ENCODE data around the gene KPNB1. TPM values are rescaled to one million over a fixed set of nuclear protein-coding genes. Genes with fewer than 3 reads are reported as not detected.

The KPNB1 gene
- total RNA-seq, 1 donor from 2014 or later, result 365 TPM

DNA sequence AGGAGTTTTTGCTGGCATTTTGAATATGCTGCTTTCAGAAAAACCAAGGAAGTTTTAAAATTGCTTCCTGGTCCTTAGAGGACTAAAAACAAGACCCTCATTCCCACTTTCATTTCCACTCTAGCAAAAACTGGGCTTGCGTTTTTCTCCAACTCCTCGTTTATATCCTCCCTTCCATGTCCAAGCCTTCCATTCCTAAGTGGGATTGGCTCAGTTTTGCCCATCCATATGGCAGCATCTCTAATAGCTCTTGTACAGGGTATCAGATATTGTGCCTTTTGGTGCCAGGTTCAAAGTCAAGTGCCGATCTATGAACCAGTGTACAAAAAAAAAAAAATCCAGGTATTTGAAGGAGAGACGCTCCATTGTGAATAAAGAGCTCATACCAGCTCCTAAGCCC is 34.3 kb downstream of the KPNB1 start:
- peaks cover 74% of the 10 kb centered on the region for H3K36me3 Mint-ChIP-seq (ENCODE audit: low read depth)
- ChIA-PET POLR2A (interaction anchor here (0.7 to 1.0 kb wide), 2 partner anchors 49 to 1153 kb away, joined by 3 to 5 read pairs; partner anchors contain the start of gene TBX21), CTCF (no interaction called here)
- intact Hi-C loops (cut with micrococcal nuclease), result no loop called here
- H3K27ac Mint-ChIP-seq, result no peak overlapping the region
- H3K27me3 Mint-ChIP-seq, result no peaks in the 10 kb centered on the region
- no peak for TF ChIP-seq CTCF (IDR thresholded peaks at IDR 0.05)
- ATAC-seq (ENCODE audit: low read depth), result no peak
- no peak for DNase-seq
- H3K9me3 Mint-ChIP-seq, result no peaks in the 10 kb centered on the region
- H3K4me1 Mint-ChIP-seq, result no peaks in the 10 kb centered on the region
- H3K4me3 Mint-ChIP-seq, result no peak overlapping the region

GRCh38 chr17:47684535-47685193 is 34.9 kb downstream of the KPNB1 start:
- H3K27me3 Mint-ChIP-seq, result no peaks in the 10 kb centered on the region
- no peak for ATAC-seq (ENCODE audit: low read depth)
- POLR2A ChIA-PET, result interaction anchor here (0.7 to 1.0 kb wide), 3 partner anchors 24 to 1153 kb away, joined by 3 to 5 read pairs (median 3); partner anchors contain the start of gene TBX21
- no peak overlapping the region for H3K4me3 Mint-ChIP-seq
- peaks cover 68% of the 10 kb centered on the region for H3K36me3 Mint-ChIP-seq (ENCODE audit: low read depth)
- H3K4me1 Mint-ChIP-seq, result no peaks in the 10 kb centered on the region
- CTCF ChIA-PET, result no interaction called here
- no peak for DNase-seq
- H3K9me3 Mint-ChIP-seq, result no peaks in the 10 kb centered on the region
- TF ChIP-seq CTCF (IDR thresholded peaks at IDR 0.05), result no peak
- no peak overlapping the region for H3K27ac Mint-ChIP-seq
- intact Hi-C loops (cut with micrococcal nuclease), result no loop called here

DNA sequence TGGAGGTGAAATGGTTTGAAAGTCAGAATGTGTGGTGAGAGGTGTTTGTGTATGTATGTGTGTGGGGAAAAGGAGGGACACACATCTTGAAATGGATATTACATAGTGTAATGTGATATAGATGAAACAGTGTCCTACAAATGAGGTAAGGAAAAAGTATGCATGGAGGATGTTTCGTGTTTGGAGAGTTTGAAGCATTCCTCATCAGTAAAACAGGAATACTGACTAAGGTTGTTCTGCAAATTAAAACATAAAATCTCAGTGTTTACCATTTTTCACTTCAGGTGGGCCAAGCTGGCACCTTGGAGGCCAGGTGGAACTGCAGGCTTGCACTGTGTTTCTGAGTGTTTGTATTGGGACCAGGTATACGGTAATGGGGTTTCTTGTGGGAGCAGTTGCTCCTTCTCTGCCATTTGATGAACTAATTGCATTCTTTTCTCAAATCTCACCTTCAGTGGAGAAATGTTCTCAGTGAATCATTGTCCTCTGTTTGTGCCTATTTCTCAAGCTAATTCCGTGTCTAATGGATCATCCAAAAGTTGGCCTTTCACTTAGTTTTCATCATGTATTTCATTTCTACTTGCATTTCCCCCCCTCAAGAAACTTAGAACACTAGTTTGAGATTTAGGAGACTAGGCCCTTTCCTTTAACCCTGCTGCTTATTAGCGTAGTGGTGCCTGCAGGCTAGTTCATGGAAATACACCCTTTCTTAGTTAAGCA is 36.0 kb downstream of the KPNB1 start:
- H3K9me3 Mint-ChIP-seq, result no peaks in the 10 kb centered on the region
- H3K27me3 Mint-ChIP-seq, result no peaks in the 10 kb centered on the region
- ChIA-PET POLR2A (interaction anchor here (0.7 kb wide), 1 partner anchor 25 kb away, joined by 3 read pairs; no protein-coding TSS in a partner anchor), CTCF (no interaction called here)
- intact Hi-C loops (cut with micrococcal nuclease), result no loop called here
- H3K36me3 Mint-ChIP-seq (ENCODE audit: low read depth), result peaks cover 57% of the 10 kb centered on the region
- ATAC-seq (ENCODE audit: low read depth), result no peak
- H3K4me3 Mint-ChIP-seq, result no peak overlapping the region
- TF ChIP-seq CTCF (IDR thresholded peaks at IDR 0.05), result no peak
- DNase-seq, result no peak
- H3K4me1 Mint-ChIP-seq, result no peaks in the 10 kb centered on the region
- no peak overlapping the region for H3K27ac Mint-ChIP-seq

GRCh38 chr17:47686276-47686635 is 36.5 kb downstream of the KPNB1 start:
- no peak for DNase-seq
- TF ChIP-seq CTCF (IDR thresholded peaks at IDR 0.05), result no peak
- Mint-ChIP-seq H3K4me1 (no peaks in the 10 kb centered on the region), H3K27me3 (no peaks in the 10 kb centered on the region), H3K27ac (no peak overlapping the region), H3K9me3 (no peaks in the 10 kb centered on the region), H3K36me3 (ENCODE audit: low read depth) (peaks cover 53% of the 10 kb centered on the region), H3K4me3 (no peak overlapping the region)
- intact Hi-C loops (cut with micrococcal nuclease), result no loop called here
- no peak for ATAC-seq (ENCODE audit: low read depth)
- CTCF ChIA-PET, result no interaction called here
- POLR2A ChIA-PET, result no interaction called here

DNA sequence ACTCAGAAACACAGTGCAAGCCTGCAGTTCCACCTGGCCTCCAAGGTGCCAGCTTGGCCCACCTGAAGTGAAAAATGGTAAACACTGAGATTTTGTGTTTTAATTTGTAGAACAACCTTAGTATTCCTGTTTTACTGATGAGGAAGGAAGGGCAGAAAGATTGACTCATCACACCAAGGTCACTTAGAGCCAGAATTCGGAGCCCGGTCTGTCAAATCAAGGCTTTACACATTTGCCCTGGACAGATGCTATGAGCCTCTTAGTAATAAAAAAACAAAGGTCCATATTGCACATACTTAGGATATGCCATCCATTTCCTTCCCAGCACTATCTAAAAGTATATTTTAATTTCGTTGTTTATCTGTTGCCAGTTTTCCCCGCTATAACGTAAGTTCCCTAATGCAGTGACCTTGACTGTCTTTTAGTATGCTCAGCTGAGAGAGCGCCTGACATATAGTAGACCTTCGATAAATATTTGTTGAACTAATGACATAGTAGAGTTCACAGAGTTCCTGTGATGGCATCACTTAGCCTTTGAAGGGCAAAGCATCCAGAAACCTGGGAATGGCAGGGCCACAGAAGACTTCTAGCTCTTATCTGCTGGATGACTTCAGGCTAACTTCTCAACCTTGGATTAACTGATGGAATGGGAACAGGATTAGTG is 37.1 kb downstream of the KPNB1 start:
- POLR2A ChIA-PET, result interaction anchor here (0.7 kb wide), 1 partner anchor 38 kb away, joined by 3 read pairs; the partner anchor contains the start of gene KPNB1
- Mint-ChIP-seq H3K36me3 (ENCODE audit: low read depth) (peaks cover 50% of the 10 kb centered on the region), H3K4me1 (no peaks in the 10 kb centered on the region), H3K9me3 (no peaks in the 10 kb centered on the region), H3K27ac (no peak overlapping the region), H3K27me3 (no peaks in the 10 kb centered on the region), H3K4me3 (no peak overlapping the region)
- intact Hi-C loops (cut with micrococcal nuclease), result no loop called here
- DNase-seq (no peak), ATAC-seq (ENCODE audit: low read depth) (no peak)
- no peak for TF ChIP-seq CTCF (IDR thresholded peaks at IDR 0.05)
- CTCF ChIA-PET, result interaction anchor here (1.7 kb wide), 1 partner anchor 10 kb away, joined by 4 read pairs; no protein-coding TSS in a partner anchor

Measured in activated B cell treated with CpG ODN at 0.5 μM for 24 hours (primary cell).